ENCODE results near the gene ASS1.
"Not testable (repeated sequence)": the region's sequence is repeated elsewhere in the genome, so short reads cannot be mapped to it uniquely, and the experiment has no call there.

The ASS1 gene

GRCh38 chr9:130444565-130445221 lies at the start of gene ASS1:
ASS1 (plus strand) TSS chr9:130444961; CDS start chr9:130452229, 7,268 bp downstream.
- Mint-ChIP-seq H3K27me3 (peaks cover 44% of the 10 kb centered on the region), H3K27ac (no peak within 1 kb of the TSS), H3K36me3 (ENCODE audit: low read depth) (no peaks in the 10 kb centered on the region), H3K9me3 (peaks cover 10% of the 10 kb centered on the region), H3K4me3 (peak within 1 kb of the TSS; percentile 48), H3K4me1 (ENCODE audit: low read depth) (peaks cover 12% of the 10 kb centered on the region)
- intact Hi-C loops (cut with micrococcal nuclease) = no loop called here

GRCh38 chr9:130395810-130396435 lies 48.8 kb upstream of the ASS1 start:
- no peaks in the 10 kb centered on the region for H3K36me3 Mint-ChIP-seq (ENCODE audit: low read depth)

GRCh38 chr9:130396581-130396980 lies 48.2 kb upstream of the ASS1 start:
- Mint-ChIP-seq H3K27me3 (no peaks in the 10 kb centered on the region), H3K4me3 (no peak overlapping the region), H3K36me3 (ENCODE audit: low read depth) (no peaks in the 10 kb centered on the region), H3K9me3 (no peaks in the 10 kb centered on the region), H3K27ac (no peak overlapping the region), H3K4me1 (ENCODE audit: low read depth) (no peaks in the 10 kb centered on the region)
- intact Hi-C loops (cut with micrococcal nuclease) = no loop called here

More at GRCh38 chr9:130395810-130396435, 48.8 kb upstream of the ASS1 start:
- Mint-ChIP-seq H3K27ac (no peak overlapping the region), H3K9me3 (no peaks in the 10 kb centered on the region), H3K27me3 (no peaks in the 10 kb centered on the region), H3K4me1 (ENCODE audit: low read depth) (no peaks in the 10 kb centered on the region), H3K4me3 (no peak overlapping the region)
- intact Hi-C loops (cut with micrococcal nuclease) = no loop called here

DNA sequence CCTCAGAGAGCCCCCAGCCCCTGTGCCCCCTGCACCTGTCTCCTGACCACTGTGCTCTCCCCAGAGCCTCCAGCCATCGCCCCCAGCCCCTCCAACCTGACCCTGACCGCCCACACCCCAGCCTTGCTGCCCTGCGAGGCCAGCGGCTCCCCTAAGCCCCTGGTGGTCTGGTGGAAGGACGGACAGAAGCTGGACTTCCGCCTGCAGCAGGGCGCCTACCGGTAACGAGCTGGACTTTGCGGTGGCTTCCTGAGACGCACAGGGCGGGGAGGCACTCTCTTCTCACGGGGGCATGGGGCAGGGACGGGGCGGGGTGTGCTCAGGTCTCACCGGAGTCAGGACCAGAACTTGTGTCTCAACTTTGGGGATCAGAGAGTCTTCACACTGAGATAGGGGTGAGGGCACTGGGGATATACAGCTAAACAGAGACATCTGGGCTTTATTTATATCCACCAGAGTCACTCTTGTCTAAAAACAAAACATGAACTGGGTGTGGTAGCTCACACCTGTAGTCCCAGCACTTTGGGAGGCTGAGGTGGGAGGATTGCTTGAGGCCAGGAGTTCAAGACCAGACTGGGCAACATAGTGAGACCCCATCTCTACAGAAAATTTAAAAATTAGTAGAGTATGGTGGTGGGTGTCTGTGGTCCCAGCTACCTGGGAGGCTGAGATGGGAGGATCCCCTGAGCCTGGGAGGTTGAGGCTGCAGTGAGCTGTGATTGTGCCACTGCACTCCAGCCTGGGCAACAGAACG lies 46.1 kb upstream of the ASS1 start:
- H3K4me3 Mint-ChIP-seq = no peak overlapping the region
- H3K27ac Mint-ChIP-seq = no peak overlapping the region
- no peaks in the 10 kb centered on the region for H3K27me3 Mint-ChIP-seq
- H3K9me3 Mint-ChIP-seq = no peaks in the 10 kb centered on the region
- H3K36me3 Mint-ChIP-seq (ENCODE audit: low read depth) = no peaks in the 10 kb centered on the region
- no peaks in the 10 kb centered on the region for H3K4me1 Mint-ChIP-seq (ENCODE audit: low read depth)
- intact Hi-C loops (cut with micrococcal nuclease) = no loop called here

DNA sequence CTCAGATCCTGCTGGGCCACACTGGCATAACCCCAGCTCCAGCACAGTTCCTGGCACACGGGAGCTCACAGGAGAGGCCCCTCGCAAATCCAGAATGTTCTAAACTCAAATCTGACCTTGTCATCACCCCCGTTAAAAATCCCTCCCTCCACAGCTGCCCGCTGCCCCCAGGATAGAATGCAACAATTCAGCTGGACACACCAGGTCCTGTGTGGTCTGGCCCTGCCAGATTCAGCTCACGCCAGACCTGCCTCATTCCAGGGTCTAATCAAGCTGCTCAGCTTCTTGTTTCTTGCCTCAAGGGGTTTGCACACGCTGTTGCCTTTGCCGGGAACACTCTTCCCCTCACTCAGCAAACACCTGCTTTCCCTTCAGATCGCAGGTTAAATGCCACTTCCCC lies 45.0 kb upstream of the ASS1 start:
- H3K4me3 Mint-ChIP-seq = no peak overlapping the region
- no peaks in the 10 kb centered on the region for H3K4me1 Mint-ChIP-seq (ENCODE audit: low read depth)
- no peaks in the 10 kb centered on the region for H3K9me3 Mint-ChIP-seq
- no peaks in the 10 kb centered on the region for H3K27me3 Mint-ChIP-seq
- intact Hi-C loops (cut with micrococcal nuclease) = no loop called here
- no peaks in the 10 kb centered on the region for H3K36me3 Mint-ChIP-seq (ENCODE audit: low read depth)
- H3K27ac Mint-ChIP-seq = no peak overlapping the region

DNA sequence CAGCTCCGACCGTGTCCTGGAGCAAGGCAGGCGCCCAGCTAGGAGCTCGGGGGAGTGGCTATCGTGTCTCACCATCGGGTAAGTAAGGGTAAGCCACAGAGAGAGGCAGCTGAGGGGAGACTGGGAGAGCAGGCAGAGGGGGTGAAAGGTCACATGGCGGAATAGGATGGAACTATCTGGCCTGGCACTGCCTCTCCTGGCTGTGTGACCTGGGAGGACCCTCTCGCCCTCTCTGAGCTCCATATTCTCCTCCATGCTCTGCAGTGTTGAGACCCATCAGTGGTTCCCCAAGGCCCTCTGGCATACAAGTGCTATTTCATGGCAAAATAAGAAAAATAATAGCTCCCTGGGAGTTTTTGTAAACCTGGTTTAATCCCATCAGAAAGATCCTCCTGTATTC lies 43.9 kb upstream of the ASS1 start:
- H3K27ac Mint-ChIP-seq = no peak overlapping the region
- H3K4me1 Mint-ChIP-seq (ENCODE audit: low read depth) = no peaks in the 10 kb centered on the region
- intact Hi-C loops (cut with micrococcal nuclease) = no loop called here
- H3K27me3 Mint-ChIP-seq = no peaks in the 10 kb centered on the region
- H3K36me3 Mint-ChIP-seq (ENCODE audit: low read depth) = no peaks in the 10 kb centered on the region
- no peak overlapping the region for H3K4me3 Mint-ChIP-seq
- H3K9me3 Mint-ChIP-seq = no peaks in the 10 kb centered on the region

GRCh38 chr9:130401742-130402141 lies 43.0 kb upstream of the ASS1 start:
- H3K4me3 Mint-ChIP-seq; H3K9me3 Mint-ChIP-seq; H3K36me3 Mint-ChIP-seq (ENCODE audit: low read depth); H3K27ac Mint-ChIP-seq; intact Hi-C loops (cut with micrococcal nuclease); H3K27me3 Mint-ChIP-seq; H3K4me1 Mint-ChIP-seq (ENCODE audit: low read depth): not testable (repeated sequence)

DNA sequence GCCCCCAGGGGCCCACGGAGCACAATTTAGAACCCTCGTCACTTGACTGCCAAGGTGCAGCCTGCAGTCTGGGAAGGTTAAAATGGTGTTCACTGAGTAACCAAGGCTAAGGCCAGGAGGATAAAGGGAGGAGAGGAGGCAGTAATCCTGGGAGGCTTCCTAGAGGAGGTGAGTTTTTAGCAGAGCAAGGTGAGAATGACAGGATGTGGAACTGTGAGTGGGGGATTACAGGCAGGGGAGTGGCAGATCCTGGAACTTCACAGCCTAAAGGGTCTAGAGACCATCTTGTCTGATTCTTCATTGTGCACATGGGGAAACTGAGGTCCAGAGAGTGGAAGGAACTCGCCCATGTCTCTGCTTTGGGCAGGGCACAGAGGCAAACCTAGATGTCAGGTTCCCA lies 42.5 kb upstream of the ASS1 start:
- Mint-ChIP-seq H3K4me3 (no peak overlapping the region), H3K4me1 (ENCODE audit: low read depth) (no peaks in the 10 kb centered on the region), H3K27me3 (no peaks in the 10 kb centered on the region), H3K9me3 (no peaks in the 10 kb centered on the region), H3K36me3 (ENCODE audit: low read depth) (no peaks in the 10 kb centered on the region), H3K27ac (no peak overlapping the region)
- intact Hi-C loops (cut with micrococcal nuclease) = no loop called here

GRCh38 chr9:130402645-130403440 lies 41.9 kb upstream of the ASS1 start:
- Mint-ChIP-seq H3K27ac (no peak overlapping the region), H3K27me3 (no peaks in the 10 kb centered on the region), H3K9me3 (no peaks in the 10 kb centered on the region), H3K4me1 (ENCODE audit: low read depth) (no peaks in the 10 kb centered on the region), H3K4me3 (no peak overlapping the region), H3K36me3 (ENCODE audit: low read depth) (no peaks in the 10 kb centered on the region)
- intact Hi-C loops (cut with micrococcal nuclease) = no loop called here

DNA sequence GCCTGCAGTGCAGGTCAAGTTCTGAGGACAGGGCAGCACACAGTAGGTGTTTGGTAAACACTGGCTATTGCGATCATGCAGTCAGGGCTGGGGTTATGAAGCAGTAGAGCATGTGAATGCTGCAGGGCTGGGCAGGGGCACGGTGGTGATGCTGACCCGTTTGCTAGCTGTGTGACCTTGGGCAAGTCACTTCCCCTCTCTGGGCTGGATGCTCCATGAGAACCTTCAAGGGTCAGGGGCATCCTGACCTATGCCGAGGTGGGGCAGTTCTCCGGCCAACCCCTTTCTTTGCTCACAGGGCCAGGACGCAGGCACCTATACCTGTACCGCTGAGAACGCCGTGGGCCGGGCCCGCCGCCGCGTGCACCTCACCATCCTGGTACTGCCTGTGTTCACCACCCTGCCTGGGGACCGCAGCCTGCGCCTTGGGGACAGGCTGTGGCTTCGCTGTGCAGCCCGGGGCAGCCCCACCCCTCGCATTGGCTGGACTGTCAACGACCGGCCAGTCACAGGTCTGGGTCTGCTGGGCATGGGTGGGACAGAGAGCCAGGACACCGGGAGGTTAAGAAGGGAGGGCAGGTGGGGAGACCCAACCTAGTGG lies 39.0 kb upstream of the ASS1 start:
- Mint-ChIP-seq H3K9me3 (no peaks in the 10 kb centered on the region), H3K27me3 (peaks cover 2% of the 10 kb centered on the region), H3K27ac (no peak overlapping the region), H3K4me1 (ENCODE audit: low read depth) (no peaks in the 10 kb centered on the region), H3K4me3 (no peak overlapping the region), H3K36me3 (ENCODE audit: low read depth) (no peaks in the 10 kb centered on the region)
- intact Hi-C loops (cut with micrococcal nuclease) = no loop called here

DNA sequence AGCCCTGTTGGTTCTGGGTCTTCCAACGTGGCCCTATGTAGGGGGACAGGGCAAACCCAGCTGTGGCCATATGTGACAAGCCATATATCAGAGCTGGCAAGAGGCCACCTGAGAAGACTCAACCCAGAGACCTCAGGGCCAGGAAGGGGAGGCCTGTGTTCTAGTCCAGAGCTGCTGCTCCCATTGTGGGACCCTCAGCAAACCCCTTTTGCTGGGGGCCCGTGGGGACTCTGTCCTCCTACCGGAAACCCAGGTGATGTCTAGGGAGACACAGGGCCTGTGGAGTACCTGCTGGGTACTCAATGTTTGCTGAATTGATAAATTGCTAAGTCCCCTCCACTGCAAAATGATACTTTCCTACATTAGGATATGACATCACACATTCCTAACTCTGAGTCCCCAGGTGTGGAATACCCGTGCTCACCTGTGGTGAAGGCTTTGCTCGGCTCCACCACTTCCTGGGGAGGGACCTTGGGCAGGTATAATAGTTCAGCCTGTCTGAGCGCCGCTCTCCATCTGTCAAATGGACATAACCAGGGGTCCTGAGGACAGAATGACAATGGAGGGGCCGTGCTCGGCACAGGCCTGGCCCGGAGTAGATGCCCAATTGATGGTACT lies 38.4 kb upstream of the ASS1 start:
- Mint-ChIP-seq H3K27ac (no peak overlapping the region), H3K9me3 (no peaks in the 10 kb centered on the region), H3K4me3 (no peak overlapping the region), H3K27me3 (peaks cover 2% of the 10 kb centered on the region), H3K4me1 (ENCODE audit: low read depth) (no peaks in the 10 kb centered on the region), H3K36me3 (ENCODE audit: low read depth) (no peaks in the 10 kb centered on the region)
- intact Hi-C loops (cut with micrococcal nuclease) = no loop called here

DNA sequence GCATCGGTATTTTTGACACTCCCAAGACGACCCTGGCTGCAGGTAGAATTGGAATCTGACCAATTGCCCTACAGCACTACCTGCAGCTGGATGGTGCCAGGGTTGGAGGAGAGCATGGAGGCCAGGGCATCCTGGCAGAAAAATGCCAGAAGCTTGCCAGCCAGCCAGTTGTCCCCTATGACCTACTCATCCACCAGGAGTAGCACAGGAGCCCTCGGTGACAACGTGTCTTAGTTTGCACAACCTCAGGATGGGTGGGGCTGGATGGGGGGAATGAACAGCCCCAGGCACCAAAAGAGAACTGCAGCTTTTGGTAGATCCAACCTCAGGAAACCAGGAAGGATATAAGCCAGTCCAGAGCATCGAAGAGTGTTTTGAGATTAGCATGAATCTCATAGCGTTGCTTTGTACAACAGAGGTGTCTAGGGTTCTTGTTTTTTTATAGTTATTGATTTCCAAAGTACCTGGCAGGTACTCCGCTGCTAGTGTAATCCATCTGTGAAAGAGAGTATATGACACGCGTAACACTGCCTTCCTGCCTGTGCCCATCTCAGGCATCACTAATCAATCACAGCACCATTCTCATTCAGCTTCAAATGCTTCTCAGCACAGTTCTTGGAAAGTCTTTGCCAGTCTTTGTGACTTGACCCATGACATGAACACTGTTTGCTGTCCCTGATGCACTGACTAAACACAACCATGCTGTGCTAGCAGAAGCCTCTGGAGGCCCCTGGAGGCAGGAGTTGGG lies 36.7 kb upstream of the ASS1 start:
- intact Hi-C loops (cut with micrococcal nuclease) = no loop called here
- H3K27me3 Mint-ChIP-seq = peaks cover 2% of the 10 kb centered on the region
- no peak overlapping the region for H3K27ac Mint-ChIP-seq
- H3K9me3 Mint-ChIP-seq = no peaks in the 10 kb centered on the region
- H3K36me3 Mint-ChIP-seq (ENCODE audit: low read depth) = no peaks in the 10 kb centered on the region
- H3K4me1 Mint-ChIP-seq (ENCODE audit: low read depth) = no peaks in the 10 kb centered on the region
- no peak overlapping the region for H3K4me3 Mint-ChIP-seq

GRCh38 chr9:130408669-130409068 lies 36.1 kb upstream of the ASS1 start:
- Mint-ChIP-seq H3K36me3 (ENCODE audit: low read depth) (no peaks in the 10 kb centered on the region), H3K27me3 (peaks cover 2% of the 10 kb centered on the region), H3K4me3 (no peak overlapping the region), H3K9me3 (no peaks in the 10 kb centered on the region), H3K27ac (no peak overlapping the region), H3K4me1 (ENCODE audit: low read depth) (no peaks in the 10 kb centered on the region)
- intact Hi-C loops (cut with micrococcal nuclease) = no loop called here
